Upper lobe of left lung (tissue), 6 donors: Measurements from ENCODE around the gene ATP5PO. TPM values are rescaled to one million over a fixed set of nuclear protein-coding genes. Genes with fewer than 3 reads are reported as not detected.

ENCODE experiments used
- ATAC-seq, 2 donors: fragments of 200-7000 bp; cut with Tn5 transposase; one replicate each; pipeline ENCODE4 v1.9.1; 2022; ENCODE audit warnings: mild to moderate bottlenecking in 2 of 2, moderate library complexity in 2 of 2; ENCODE audit not compliant: low FRiP score in 2 of 2
- DNase-seq, 2 donors: peaks; one replicate each; pipeline ENCODE4 v3.0.0-alpha.2; 2019 to 2020
- H3K27ac ChIP-seq, 4 donors: fragments of 200-600 bp; sonication (generic); one replicate each; pipeline ENCODE4 v1.5.1; 2016 to 2019
- H3K27me3 ChIP-seq, 4 donors: fragments of 200-600 bp; sonication (generic); one replicate each; pipeline ENCODE4 v1.5.1; 2017 to 2019
- H3K36me3 ChIP-seq, 4 donors: fragments of 200-600 bp; sonication (generic); one replicate each; pipeline ENCODE4 v1.5.1; 2016 to 2019
- H3K4me1 ChIP-seq, 4 donors: fragments of 200-600 bp; sonication (generic); one replicate each; pipeline ENCODE4 v1.5.1; 2018 to 2019
- H3K4me3 ChIP-seq, 4 donors: fragments of 200-600 bp; sonication (generic); one replicate each; pipeline ENCODE4 v1.5.1; 2017 to 2019; ENCODE audit warnings: mild to moderate bottlenecking in 2 of 4, moderate library complexity in 1 of 4
- H3K9me3 ChIP-seq, 4 donors: fragments of 200-600 bp; sonication (generic); one replicate each; pipeline ENCODE4 v1.5.1; 2018 to 2019
- EP300 ChIP-seq, 4 donors: sonication (generic); formaldehyde crosslinking; IDR thresholded peaks; one replicate each; pipeline ENCODE4 v1.5.1; 2017; ENCODE audit warnings: antibody characterized with exemption in 4 of 4, control low read depth in 2 of 4
- POLR2A ChIP-seq, 4 donors: fragments of 450-650 bp; IDR thresholded peaks; one replicate each; pipeline ENCODE4 v1.5.1; 2016 to 2017; ENCODE audit warnings: antibody characterized with exemption in 4 of 4, mild to moderate bottlenecking in 2 of 4
- POLR2AphosphoS5 ChIP-seq, 2 donors: sonication (generic); formaldehyde crosslinking; IDR thresholded peaks; one replicate each; pipeline ENCODE4 v1.5.1; 2017; ENCODE audit warnings: antibody characterized with exemption in 2 of 2
- WGBS, 2 donors: methylation state at CpG; one replicate each; pipeline ENCODE4 v1.1.5; 2017 to 2018; 5-methylcytosine and 5-hydroxymethylcytosine counted together
- total RNA-seq, 6 donors: library from RNA; depleted of rRNA in 4 of 6; stranded (reverse); fragments of >200 nt in 4 of 6; gene quantifications; one replicate each; pipeline versions ENCODE4 v1.1.0 to v1.2.1, GENCODE V29; 2016 to 2021
- TF ChIP-seq, protein P1 (sequence below), 6 experiments: fragments of 450-650 bp in 4 of 6; fragments of 200-600 bp in 2 of 6; sonication (generic) in 2 of 6; IDR thresholded peaks; one replicate each; pipeline ENCODE4 v1.5.1; 2016 to 2019; ENCODE audit warnings: antibody characterized with exemption in 6 of 6
- donor health status: DM: no; HTN: no; CAD: no; lungs with moderate emphysema.
- donor health status: DM: no; HTN: yes; CAD: no; lungs with severe emphysema.

The ATP5PO gene
- total RNA-seq, 6 donors from 2014 or later, result 37.7 to 131 (median 102) TPM

DNA sequence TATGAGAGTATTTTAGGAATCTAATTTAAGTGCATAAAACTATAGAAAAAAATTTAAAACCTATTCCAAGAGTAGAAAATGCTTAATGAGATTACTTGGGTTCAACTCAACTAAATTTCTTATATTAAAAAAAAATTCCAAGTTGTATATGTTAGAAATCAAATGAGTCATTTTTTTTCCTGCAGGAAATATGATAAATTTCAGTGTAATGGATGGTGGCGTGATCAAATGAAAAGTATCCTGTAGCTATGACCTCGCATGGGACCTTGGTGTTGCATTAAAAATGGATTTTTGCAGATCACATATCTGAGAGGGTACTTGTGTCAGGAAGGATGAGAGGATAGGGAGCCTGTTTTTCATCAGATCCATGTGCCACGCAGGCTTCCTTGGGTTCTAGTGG lies 17.9 kb downstream of the ATP5PO start:
- DNase-seq, result no peak
- Histone ChIP-seq H3K4me1 (peaks cover 6 to 9% (median 7%) of the 10 kb centered on the region in 4 donors), H3K27me3 (no peaks in the 10 kb centered on the region), H3K9me3 (no peaks in the 10 kb centered on the region), H3K27ac (no peak overlapping the region), H3K36me3 (peaks cover 0 to 18% (median 11%) of the 10 kb centered on the region in 4 donors), H3K4me3 (no peak overlapping the region)
- 94 to 96% methylated on average over 3 of the region's 3 CpGs for WGBS, 2 donors
- no peak for TF ChIP-seq EP300 (IDR thresholded peaks at IDR 0.05)
- TF ChIP-seq POLR2AphosphoS5 (IDR thresholded peaks at IDR 0.05), result no peak
- TF ChIP-seq, protein P1, sequence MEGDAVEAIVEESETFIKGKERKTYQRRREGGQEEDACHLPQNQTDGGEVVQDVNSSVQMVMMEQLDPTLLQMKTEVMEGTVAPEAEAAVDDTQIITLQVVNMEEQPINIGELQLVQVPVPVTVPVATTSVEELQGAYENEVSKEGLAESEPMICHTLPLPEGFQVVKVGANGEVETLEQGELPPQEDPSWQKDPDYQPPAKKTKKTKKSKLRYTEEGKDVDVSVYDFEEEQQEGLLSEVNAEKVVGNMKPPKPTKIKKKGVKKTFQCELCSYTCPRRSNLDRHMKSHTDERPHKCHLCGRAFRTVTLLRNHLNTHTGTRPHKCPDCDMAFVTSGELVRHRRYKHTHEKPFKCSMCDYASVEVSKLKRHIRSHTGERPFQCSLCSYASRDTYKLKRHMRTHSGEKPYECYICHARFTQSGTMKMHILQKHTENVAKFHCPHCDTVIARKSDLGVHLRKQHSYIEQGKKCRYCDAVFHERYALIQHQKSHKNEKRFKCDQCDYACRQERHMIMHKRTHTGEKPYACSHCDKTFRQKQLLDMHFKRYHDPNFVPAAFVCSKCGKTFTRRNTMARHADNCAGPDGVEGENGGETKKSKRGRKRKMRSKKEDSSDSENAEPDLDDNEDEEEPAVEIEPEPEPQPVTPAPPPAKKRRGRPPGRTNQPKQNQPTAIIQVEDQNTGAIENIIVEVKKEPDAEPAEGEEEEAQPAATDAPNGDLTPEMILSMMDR (IDR thresholded peaks at IDR 0.05), result no peak
- TF ChIP-seq POLR2A (IDR thresholded peaks at IDR 0.05), result no peak
- ATAC-seq, result no peak

- TF ChIP-seq, protein P1 (IDR thresholded peaks at IDR 0.05), result no peak
- TF ChIP-seq POLR2AphosphoS5 (IDR thresholded peaks at IDR 0.05), result no peak
- no peak for TF ChIP-seq POLR2A (IDR thresholded peaks at IDR 0.05)
- TF ChIP-seq EP300 (IDR thresholded peaks at IDR 0.05), result no peak
- no peaks in the 10 kb centered on the region for H3K27me3 ChIP-seq
- no peak overlapping the region for H3K27ac ChIP-seq
- DNase-seq, result no peak
- no peaks in the 10 kb centered on the region for H3K9me3 ChIP-seq
- peaks cover 6 to 9% (median 7%) of the 10 kb centered on the region in 4 donors for H3K4me1 ChIP-seq
- H3K36me3 ChIP-seq, result peaks cover 0 to 11% (median 6%) of the 10 kb centered on the region in 4 donors
- 84 to 94% methylated on average over 5 of the region's 5 CpGs for WGBS, 2 donors
- ATAC-seq, result no peak
- H3K4me3 ChIP-seq, result no peak overlapping the region
Observed at GRCh38 chr21:33897098-33897497, 18.5 kb downstream of the ATP5PO start.

DNA sequence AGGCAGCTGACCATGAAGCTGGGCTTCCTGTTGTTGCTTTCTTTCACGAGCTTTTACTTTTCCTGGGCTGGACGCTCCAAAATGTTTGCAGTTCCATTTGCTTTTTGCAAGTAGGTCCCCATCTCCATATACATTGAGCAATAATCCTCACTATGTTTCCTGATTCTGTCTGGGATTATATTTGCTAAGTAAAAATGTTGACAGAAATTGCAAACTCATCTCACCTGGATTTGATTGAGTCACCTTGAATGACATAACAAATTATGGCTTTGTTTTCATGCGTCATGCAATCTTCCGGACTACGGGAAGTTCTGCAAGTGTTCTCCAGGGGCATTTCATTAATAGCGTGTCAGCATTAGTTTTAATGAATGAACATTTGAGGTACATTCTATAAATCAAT lies 18.9 kb downstream of the ATP5PO start:
- ATAC-seq (no peak), DNase-seq (no peak)
- no peak for TF ChIP-seq POLR2AphosphoS5 (IDR thresholded peaks at IDR 0.05)
- TF ChIP-seq POLR2A (IDR thresholded peaks at IDR 0.05), result no peak
- TF ChIP-seq EP300 (IDR thresholded peaks at IDR 0.05), result no peak
- TF ChIP-seq, protein P1 (IDR thresholded peaks at IDR 0.05), result no peak
- no peaks in the 10 kb centered on the region for H3K27me3 ChIP-seq
- H3K4me3 ChIP-seq, result no peak overlapping the region
- H3K36me3 ChIP-seq, result peaks cover 0 to 7% (median 2%) of the 10 kb centered on the region in 4 donors
- no peaks in the 10 kb centered on the region for H3K9me3 ChIP-seq
- H3K4me1 ChIP-seq, result peaks cover 6 to 9% (median 7%) of the 10 kb centered on the region in 4 donors
- no peak overlapping the region for H3K27ac ChIP-seq
- 66 to 69% methylated on average over 6 of the region's 6 CpGs for WGBS, 2 donors

DNA sequence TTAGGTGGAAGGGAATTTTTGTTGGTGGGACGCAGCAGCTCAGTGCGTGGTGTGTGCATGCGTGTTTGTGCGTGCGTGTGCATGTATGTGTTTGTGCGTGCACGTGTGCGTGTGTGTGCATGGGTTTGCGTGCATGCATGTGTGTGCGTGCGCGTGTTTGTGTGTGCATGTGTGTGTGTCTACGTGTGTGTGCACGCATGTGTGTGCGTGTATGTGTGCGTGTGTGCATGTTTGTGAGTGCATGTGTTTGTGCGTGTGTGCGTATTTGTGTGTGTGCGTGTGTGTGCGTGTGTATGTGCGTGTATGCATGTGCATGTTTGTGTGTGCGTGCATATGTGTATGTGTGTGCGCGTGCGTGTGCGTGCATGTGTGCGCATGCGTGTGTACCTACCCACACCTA lies 20.2 kb downstream of the ATP5PO start:
- peaks cover 6 to 9% (median 7%) of the 10 kb centered on the region in 4 donors for H3K4me1 ChIP-seq
- H3K36me3 ChIP-seq, result no peaks in the 10 kb centered on the region
- peak overlapping the region in 1 of 4 donors; percentile 24 for H3K4me3 ChIP-seq
- WGBS, 2 donors, result 81 to 89% methylated on average over 28 of the region's 28 CpGs
- H3K27ac ChIP-seq, result no peak overlapping the region
- TF ChIP-seq POLR2AphosphoS5 (IDR thresholded peaks at IDR 0.05) (no peak), POLR2A (IDR thresholded peaks at IDR 0.05) (no peak)
- H3K9me3 ChIP-seq, result no peaks in the 10 kb centered on the region
- no peak for ATAC-seq
- DNase-seq, result no peak
- H3K27me3 ChIP-seq, result no peaks in the 10 kb centered on the region

DNA sequence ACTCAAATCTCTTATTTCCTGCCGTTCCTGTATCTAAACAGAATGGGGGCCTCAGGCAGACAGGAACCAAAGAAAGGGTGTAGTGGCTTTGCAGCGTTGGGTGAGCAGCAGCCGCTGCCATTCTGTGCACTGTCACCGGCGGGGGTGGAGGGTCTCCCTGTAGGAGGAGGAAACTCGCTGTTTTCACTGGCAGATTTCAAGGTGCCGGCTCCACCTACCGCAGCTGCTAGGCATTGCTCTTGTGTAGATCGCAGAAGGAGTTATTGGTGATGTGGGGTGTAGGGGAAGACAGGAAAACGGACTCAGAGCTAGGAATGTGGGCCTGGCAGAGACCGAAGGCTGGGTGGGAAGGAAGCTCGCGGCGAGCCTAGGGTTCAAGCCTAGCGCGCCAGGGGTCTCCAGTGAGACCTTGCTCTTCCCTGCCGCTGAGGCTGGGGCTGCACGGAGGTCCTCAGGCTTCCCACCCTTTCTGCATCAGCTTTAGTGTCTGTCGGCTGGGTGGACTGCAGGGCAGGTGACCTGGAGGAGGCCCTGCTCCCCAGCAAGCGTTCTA lies 20.8 kb downstream of the ATP5PO start:
- WGBS, 2 donors, result 2 to 7% methylated on average over 20 of the region's 20 CpGs
- Histone ChIP-seq H3K36me3 (no peaks in the 10 kb centered on the region), H3K27ac (no peak overlapping the region), H3K4me1 (peaks cover 6 to 9% (median 7%) of the 10 kb centered on the region in 4 donors), H3K9me3 (no peaks in the 10 kb centered on the region), H3K4me3 (peak overlapping the region in 2 of 4 donors; percentile 24 to 30), H3K27me3 (no peaks in the 10 kb centered on the region)
- TF ChIP-seq, protein P1 (IDR thresholded peaks at IDR 0.05), result peak; percentile 47 to 67 (median 60)
- no peak for TF ChIP-seq POLR2AphosphoS5 (IDR thresholded peaks at IDR 0.05)
- ATAC-seq, result peak; percentile 77 to 94
- peak in 1 of 2 donors; percentile 62 for DNase-seq
